GM12892 (cell line): ENCODE measurements around the gene CENPI.

ENCODE experiments used
- POLR2A ChIP-seq: IDR thresholded peaks from 2 replicates; pipeline ENCODE4 v1.6.1; 2011; ENCODE audit warnings: low read depth, low read length, control low read depth
- TAF1 ChIP-seq: IDR thresholded peaks from 2 replicates; pipeline ENCODE4 v1.6.1; 2011; ENCODE audit warnings: low read depth, mild to moderate bottlenecking, control low read depth, low read length, borderline replicate concordance

DNA sequence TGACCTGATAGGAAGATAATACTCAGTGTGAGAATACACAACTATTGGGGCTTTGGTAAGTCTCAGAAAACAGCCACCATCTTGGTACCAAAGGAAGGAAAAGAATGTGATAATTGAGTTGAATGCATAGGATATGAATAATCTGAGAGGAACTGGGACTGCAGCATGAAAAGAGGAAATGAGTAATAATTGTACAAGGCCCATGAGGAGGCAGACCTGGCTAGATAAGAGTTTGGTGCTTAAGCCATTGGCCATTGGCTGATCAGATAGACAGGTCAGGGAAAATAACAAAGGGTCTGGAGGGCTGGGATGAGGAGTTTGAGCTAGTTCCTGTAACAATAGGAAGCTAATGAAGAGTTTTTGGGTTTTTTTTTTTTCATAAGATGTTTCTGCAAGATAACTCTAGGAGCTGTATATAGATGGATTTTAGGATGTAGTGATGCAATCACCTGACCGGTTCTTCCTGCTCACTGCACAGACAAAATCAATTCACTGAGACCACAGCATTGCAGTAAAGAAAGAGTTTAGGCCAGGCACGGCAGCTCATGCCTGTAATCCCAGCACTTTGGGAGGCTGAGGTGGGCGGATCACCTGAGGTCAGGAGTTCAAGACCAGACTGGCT lies 40.8 kb upstream of the CENPI start:
- TF ChIP-seq POLR2A (no peak), TAF1 (no peak)
